Hematopoietic multipotent progenitor cell treated with erythropoietin and hydrocortisone succinate and interleukin-3 and kit ligand, for 6 days (in vitro differentiated cells): Measurements from ENCODE around the gene C19orf53.
A peak's percentile ranks its signal among the peaks of the same experiment; 100 is the strongest.

Experiments used
- DNase-seq: peaks from one replicate; pipeline ENCODE4 v3.0.0-alpha.2; 2015

C19orf53 gene

GRCh38 chr19:13827656-13828055, 53.4 kb downstream of the C19orf53 start:
- DNase-seq, result peak; percentile 5
